Mucosa of descending colon (tissue), 3 donors: ENCODE measurements around the gene FRMPD2. TPM values are rescaled to one million over a fixed set of nuclear protein-coding genes. Genes with fewer than 3 reads are reported as not detected.
A peak's percentile ranks its signal among the peaks of the same experiment; 100 is the strongest.

Experiments
- ATAC-seq: fragments of 200-7000 bp; cut with Tn5 transposase; one replicate; pipeline ENCODE4 v1.9.1; 2020; ENCODE audit warnings: mild to moderate bottlenecking, moderate library complexity
- DNase-seq, 3 donors: peaks; one replicate each; pipeline ENCODE4 v3.0.0-alpha.2; 2020
- H3K36me3 ChIP-seq: fragments of 200-600 bp; one replicate; pipeline ENCODE4 v1.8.0; 2021; ENCODE audit warnings: low read depth, mild to moderate bottlenecking
- H3K4me1 ChIP-seq: fragments of 200-600 bp; one replicate; pipeline ENCODE4 v1.8.0; 2021; ENCODE audit warnings: low read depth, mild to moderate bottlenecking
- H3K4me3 ChIP-seq: fragments of 200-600 bp; one replicate; pipeline ENCODE4 v1.8.0; 2021; ENCODE audit warnings: mild to moderate bottlenecking
- H3K9me3 ChIP-seq: fragments of 200-600 bp; one replicate; pipeline ENCODE4 v1.8.0; 2021; ENCODE audit warnings: mild to moderate bottlenecking
- intact Hi-C, 2 donors: fragments of 100-400 bp; cut with DNase I in 1 of 2; cut with micrococcal nuclease in 1 of 2; formaldehyde crosslinking; loops; one replicate each; pipeline versions ENCODE4 v1.11.0 to v1.11.1; 2022; cut with DNase I, micrococcal nuclease
- total RNA-seq, 3 donors: library from RNA; stranded (reverse); fragmentation: NEBNext Ultra II Directional in 2 of 3; extraction: Animal tissue kit (Norgen Biotek cat#: 25700) in 2 of 3; gene quantifications; one replicate each; pipeline versions ENCODE4 v1.2.1 to v1.2.4, GENCODE V29; 2021 to 2023
- TF ChIP-seq, protein P1 (sequence below): fragments of 200-600 bp; IDR thresholded peaks from one replicate; pipeline ENCODE4 v1.8.0; 2022; ENCODE audit warnings: antibody characterized with exemption, mild to moderate bottlenecking
- donor health status: DM: no; HTN: no; CAD: no; lungs with moderate emphysema.
- donor health status: DM: no; HTN: no; CAD: no.
- donor health status: DM: no; HTN: yes; CAD: no.

The FRMPD2 gene
- total RNA-seq, 3 donors from 2014 or later = 0.35 to 0.73 TPM; not detected in 1

- Histone ChIP-seq H3K4me1 (no peaks in the 10 kb centered on the region), H3K4me3 (no peak overlapping the region), H3K36me3 (no peaks in the 10 kb centered on the region), H3K9me3 (no peaks in the 10 kb centered on the region)
- TF ChIP-seq, protein P1, sequence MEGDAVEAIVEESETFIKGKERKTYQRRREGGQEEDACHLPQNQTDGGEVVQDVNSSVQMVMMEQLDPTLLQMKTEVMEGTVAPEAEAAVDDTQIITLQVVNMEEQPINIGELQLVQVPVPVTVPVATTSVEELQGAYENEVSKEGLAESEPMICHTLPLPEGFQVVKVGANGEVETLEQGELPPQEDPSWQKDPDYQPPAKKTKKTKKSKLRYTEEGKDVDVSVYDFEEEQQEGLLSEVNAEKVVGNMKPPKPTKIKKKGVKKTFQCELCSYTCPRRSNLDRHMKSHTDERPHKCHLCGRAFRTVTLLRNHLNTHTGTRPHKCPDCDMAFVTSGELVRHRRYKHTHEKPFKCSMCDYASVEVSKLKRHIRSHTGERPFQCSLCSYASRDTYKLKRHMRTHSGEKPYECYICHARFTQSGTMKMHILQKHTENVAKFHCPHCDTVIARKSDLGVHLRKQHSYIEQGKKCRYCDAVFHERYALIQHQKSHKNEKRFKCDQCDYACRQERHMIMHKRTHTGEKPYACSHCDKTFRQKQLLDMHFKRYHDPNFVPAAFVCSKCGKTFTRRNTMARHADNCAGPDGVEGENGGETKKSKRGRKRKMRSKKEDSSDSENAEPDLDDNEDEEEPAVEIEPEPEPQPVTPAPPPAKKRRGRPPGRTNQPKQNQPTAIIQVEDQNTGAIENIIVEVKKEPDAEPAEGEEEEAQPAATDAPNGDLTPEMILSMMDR = peak; percentile 73
- intact Hi-C loops = no loop called here
- DNase-seq (peak in 2 of 3 donors; percentile 66 to 77), ATAC-seq (peak; percentile 79)
Observed at GRCh38 chr10:48289501-48290238, 15.2 kb upstream of the FRMPD2 start.

DNA sequence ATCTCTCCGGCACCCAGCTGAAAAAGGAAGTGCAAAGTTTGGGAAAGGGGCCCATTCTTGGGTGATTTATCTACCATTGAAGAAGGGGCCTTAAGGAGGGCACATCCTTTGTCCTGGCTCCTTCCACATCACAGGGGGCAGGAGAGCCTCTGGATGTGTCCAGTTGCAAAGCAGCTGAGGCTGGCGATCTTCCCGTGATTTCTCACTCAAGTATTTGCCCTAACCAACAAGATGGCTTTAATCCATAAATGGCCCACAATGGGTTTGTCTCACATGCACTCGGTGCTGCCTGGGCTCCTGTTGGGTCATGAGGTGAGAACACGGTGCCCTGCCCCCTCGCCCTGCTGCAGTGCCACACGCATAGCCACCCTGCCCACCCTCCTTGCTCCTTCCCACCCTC, 14.2 kb upstream of the FRMPD2 start:
- no peak for DNase-seq
- ATAC-seq = no peak

DNA sequence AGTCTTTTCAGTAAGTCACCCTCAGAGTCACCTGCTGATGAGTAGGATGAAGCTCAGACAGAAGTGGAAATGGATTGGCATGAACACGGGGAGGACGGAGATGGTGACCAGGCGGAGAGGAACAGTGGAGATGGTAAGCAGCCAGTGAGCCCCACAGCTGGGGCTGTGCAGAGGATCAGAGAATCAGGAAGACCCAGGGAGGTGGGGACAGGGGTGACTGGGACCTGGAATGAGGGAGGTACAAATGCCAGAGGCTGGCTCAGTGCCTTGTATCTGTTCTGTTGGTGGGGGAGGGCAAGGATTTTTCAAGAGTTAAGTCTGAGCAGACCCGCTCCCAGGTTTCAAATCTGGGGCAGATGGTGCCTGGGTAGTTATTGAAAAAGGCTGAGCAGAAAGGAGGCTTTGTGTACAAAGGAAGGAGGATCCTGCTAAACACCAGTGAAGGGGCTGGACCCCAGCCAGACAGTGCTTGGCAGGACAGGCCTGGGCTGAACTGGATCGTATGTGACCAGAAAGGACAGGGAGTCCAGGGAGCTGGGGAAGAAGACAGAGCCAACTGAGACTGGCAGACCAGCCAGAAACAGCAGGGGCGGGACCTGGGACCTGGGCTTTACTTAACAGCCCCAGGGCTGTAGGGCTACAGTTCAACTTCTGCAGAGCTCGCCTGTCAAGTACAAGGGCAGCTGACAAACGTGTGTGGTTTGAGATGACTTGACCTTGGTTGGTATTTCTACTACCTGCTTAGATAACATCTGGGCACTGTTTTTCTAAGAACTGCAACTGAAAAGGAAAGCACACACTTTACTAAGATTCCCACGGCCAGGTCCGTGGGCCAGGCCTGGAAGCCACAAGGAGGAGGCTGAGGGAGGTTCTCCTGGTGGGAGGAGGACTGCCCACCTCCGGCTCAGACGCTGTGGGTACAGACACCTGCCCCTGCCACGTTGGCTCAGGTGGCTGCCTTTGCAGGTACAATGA, 13.2 kb upstream of the FRMPD2 start:
- Histone ChIP-seq H3K36me3 (no peaks in the 10 kb centered on the region), H3K4me1 (no peaks in the 10 kb centered on the region), H3K4me3 (no peak overlapping the region), H3K9me3 (no peaks in the 10 kb centered on the region)
- DNase-seq (peak in 1 of 3 donors; percentile 9), ATAC-seq (no peak)
- TF ChIP-seq, protein P1 = no peak
- intact Hi-C loops = no loop called here

More for the DNA sequence above, 14.2 kb upstream of the FRMPD2 start:
- TF ChIP-seq, protein P1 = no peak
- intact Hi-C loops = no loop called here
- H3K9me3 ChIP-seq = no peaks in the 10 kb centered on the region
- H3K4me1 ChIP-seq = no peaks in the 10 kb centered on the region
- no peak overlapping the region for H3K4me3 ChIP-seq
- no peaks in the 10 kb centered on the region for H3K36me3 ChIP-seq

- ATAC-seq = no peak
- no peaks in the 10 kb centered on the region for H3K9me3 ChIP-seq
Observed at GRCh38 chr10:48286356-48286755, 11.9 kb upstream of the FRMPD2 start.

GRCh38 chr10:48285710-48286109, 11.2 kb upstream of the FRMPD2 start:
- no peaks in the 10 kb centered on the region for H3K36me3 ChIP-seq
- DNase-seq (no peak), ATAC-seq (no peak)
- H3K4me3 ChIP-seq = no peak overlapping the region
- H3K9me3 ChIP-seq = no peaks in the 10 kb centered on the region
- no peaks in the 10 kb centered on the region for H3K4me1 ChIP-seq
- TF ChIP-seq, protein P1 = no peak
- intact Hi-C loops = no loop called here

More at GRCh38 chr10:48286356-48286755, 11.9 kb upstream of the FRMPD2 start:
- H3K4me3 ChIP-seq = no peak overlapping the region
- intact Hi-C loops = no loop called here
- DNase-seq = no peak
- no peaks in the 10 kb centered on the region for H3K4me1 ChIP-seq
- no peaks in the 10 kb centered on the region for H3K36me3 ChIP-seq
- TF ChIP-seq, protein P1 = no peak
